GM12878 (cell line): ENCODE data around the gene EFNB2. TPM values are rescaled to one million over a fixed set of nuclear protein-coding genes. Genes with fewer than 3 reads are reported as not detected.

Experiments used
- ATAC-seq: fragments of 200-7000 bp; cut with Tn5 transposase; 3 replicates; pipeline ENCODE4 v1.9.1; 2020; ENCODE audit warnings: mild to moderate bottlenecking, moderate library complexity
- BruUV-seq: library from RNA; stranded (reverse); fragments of 400-500 nt; replicated peaks from 2 replicates; lab custom pipeline; 2021; lab: Mats Ljungman, UMichigan
- CTCF ChIA-PET: fragments of 300-600 bp; sonication (Branson Sonifier 250); formaldehyde crosslinking; extraction: SDS; loops from one replicate; lab custom pipeline; 2021; ENCODE audit warnings: inconsistent platforms; lab: Yijun Ruan, JAX
- POLR2A ChIA-PET: fragments of 350-600 bp; formaldehyde crosslinking; extraction: SDS; loops from one replicate; lab custom pipeline; 2021; ENCODE audit warnings: inconsistent platforms; lab: Charles Lee
- RAD21 ChIA-PET: fragments of 300-600 bp; sonication (Branson Sonifier 250); formaldehyde crosslinking; loops from one replicate; lab custom pipeline; 2023; ENCODE audit warnings: antibody characterized with exemption; ENCODE audit not compliant: unreplicated experiment; lab: Charles Lee
- SMC1A ChIA-PET: fragments of 300-600 bp; sonication (Branson Sonifier 250); formaldehyde crosslinking; loops from one replicate; lab custom pipeline; 2023; ENCODE audit not compliant: unreplicated experiment, uncharacterized antibody; lab: Charles Lee
- DNase-seq: peaks from one replicate; pipeline ENCODE4 v3.0.0-alpha.2; 2011; ENCODE audit warnings: low read depth, low spot score
- FAIRE-seq: peaks from 3 replicates; lab custom pipeline; 2011; peaks lifted over from hg19 to GRCh38; lab: Jason Lieb, UNC
- H2AFZ ChIP-seq: 2 replicates; pipeline ENCODE4 v1.6.0; 2011; ENCODE audit warnings: low read depth, low read length, control low read depth; ENCODE audit not compliant: control insufficient read depth
- H3K27ac ChIP-seq: 2 replicates; pipeline ENCODE4 v1.5.1; 2011; ENCODE audit warnings: control low read depth; ENCODE audit not compliant: control insufficient read depth, insufficient read depth
- H3K27me3 ChIP-seq, 2 experiments: replicated peaks in 1 of 2; 2 replicates each; pipeline versions ENCODE4 v1.6.0 to v1.6.1; 2011; ENCODE audit warnings: low read length in 1 of 2; ENCODE audit not compliant: control insufficient read depth in 2 of 2, insufficient read depth in 2 of 2
- H3K36me3 ChIP-seq, 2 experiments: 2 replicates each; pipeline ENCODE4 v1.5.1; 2011; ENCODE audit warnings: low read length in 1 of 2; ENCODE audit not compliant: control insufficient read depth in 2 of 2, insufficient read depth in 2 of 2
- H3K4me1 ChIP-seq: 2 replicates; pipeline ENCODE4 v1.6.1; 2011; ENCODE audit warnings: mild to moderate bottlenecking, low read length, moderate library complexity, mixed read lengths; ENCODE audit not compliant: control insufficient read depth, insufficient read depth
- H3K4me2 ChIP-seq: 2 replicates; pipeline ENCODE4 v1.6.0; 2011; ENCODE audit warnings: control low read depth; ENCODE audit not compliant: control insufficient read depth, insufficient read depth
- H3K4me3 ChIP-seq: fragments of 200-600 bp; sonication (generic); 2 replicates; pipeline ENCODE4 v1.5.1; 2016
- H3K79me2 ChIP-seq: 2 replicates; pipeline ENCODE4 v1.6.0; 2011; ENCODE audit warnings: low read length; ENCODE audit not compliant: control insufficient read depth, insufficient read depth
- H3K9ac ChIP-seq: 2 replicates; pipeline ENCODE4 v1.8.0; 2011; ENCODE audit warnings: low read length, control low read depth, mixed read lengths; ENCODE audit not compliant: control insufficient read depth, insufficient read depth
- H3K9me3 ChIP-seq: replicated peaks from 3 replicates; pipeline ENCODE4 v1.5.1; 2011; ENCODE audit warnings: mild to moderate bottlenecking, low read length; ENCODE audit not compliant: control insufficient read depth, insufficient read depth
- H4K20me1 ChIP-seq: 2 replicates; pipeline ENCODE4 v1.6.0; 2011; ENCODE audit not compliant: control insufficient read depth, insufficient read depth
- EED ChIP-seq: sonication (generic); IDR thresholded peaks from 2 replicates; pipeline ENCODE4 v1.6.1; 2016; ENCODE audit warnings: antibody characterized with exemption, low read depth
- ETV6 ChIP-seq, 2 experiments: fragments of 450-650 bp in 1 of 2; IDR thresholded peaks in 1 of 2; conservative IDR thresholded peaks in 1 of 2; 2 replicates each; pipeline ENCODE4 v1.6.1; 2014; ENCODE audit warnings: antibody characterized with exemption in 1 of 2, borderline replicate concordance in 1 of 2, low read depth in 1 of 2, mild to moderate bottlenecking in 1 of 2, moderate library complexity in 1 of 2
- SMARCA5 ChIP-seq: fragments of 450-650 bp; IDR thresholded peaks from 2 replicates; pipeline ENCODE4 v1.6.1; 2017; ENCODE audit warnings: mild to moderate bottlenecking
- WRNIP1 ChIP-seq: IDR thresholded peaks from 2 replicates; pipeline ENCODE4 v1.6.1; 2011; ENCODE audit warnings: low read depth, low read length, improper control_type of control experiment, borderline replicate concordance
- ZBTB11 ChIP-seq: fragments of 450-650 bp; formaldehyde crosslinking; IDR thresholded peaks from 2 replicates; pipeline ENCODE4 v1.5.0; 2022; ENCODE audit warnings: mild to moderate bottlenecking, missing genetic modification characterization
- WGBS: methylation state at CpG from one replicate; pipeline ENCODE4 v1.1.6; 2016; ENCODE audit warnings: low lambda C conversion rate; ENCODE audit not compliant: insufficient replicate concordance, insufficient coverage; ENCODE audit errors: missing lambda C conversion rate; 5-methylcytosine and 5-hydroxymethylcytosine counted together
- in situ Hi-C: fragments of 300-500 bp; cut with MboI; formaldehyde crosslinking; loops from 9 replicates; pipeline ENCODE4 v1.14.3; 2018; ENCODE audit warnings: mixed read lengths
- intact Hi-C: fragments of 100-400 bp; cut with micrococcal nuclease; formaldehyde crosslinking; loops from one replicate; pipeline ENCODE4 v1.14.2; 2022; ENCODE audit not compliant: unreplicated experiment
- polyA plus RNA-seq, 11 experiments: library from polyadenylated mRNA; depleted of rRNA in 4 of 11; unstranded in 6 of 11; stranded (reverse) in 5 of 11; fragments of >200 nt; fragmentation: Nextera tagmentation in 4 of 11; fragmentation: Illumina TruSeq in 1 of 11; extraction: Ambion mirVana in 4 of 11; extraction: Trizol in 1 of 11; gene quantifications; 1 replicate in 1 of 11; 2 replicates in 10 of 11; pipeline versions ENCODE4 v1.2.1 to v1.2.3, GENCODE V29; 2011 to 2016; ENCODE audit warnings: inconsistent platforms in 2 of 11, missing spikeins in 2 of 11, low read depth in 1 of 11
- total RNA-seq, 4 experiments: library from RNA; depleted of rRNA in 3 of 4; stranded (reverse); fragments of >200 nt in 3 of 4; fragmentation: Illumina TruSeq in 1 of 4; extraction: Trizol in 1 of 4; gene quantifications; 2 replicates each; pipeline versions ENCODE4 v1.2.1 to v1.2.3, GENCODE V29; 2013 to 2021
- TF ChIP-seq, protein P1 (sequence below): fragments of 450-650 bp; IDR thresholded peaks from 2 replicates; pipeline ENCODE4 v1.6.1; 2017; ENCODE audit warnings: antibody characterized with exemption, mild to moderate bottlenecking, moderate library complexity

The EFNB2 gene
- total and polyA plus RNA-seq, 10 of the 15 experiments (the other 5 are each of a cell fraction or from before 2014, with no cell fraction given) = 0.12 to 1.5 (median 0.31) TPM; not detected in 1

DNA sequence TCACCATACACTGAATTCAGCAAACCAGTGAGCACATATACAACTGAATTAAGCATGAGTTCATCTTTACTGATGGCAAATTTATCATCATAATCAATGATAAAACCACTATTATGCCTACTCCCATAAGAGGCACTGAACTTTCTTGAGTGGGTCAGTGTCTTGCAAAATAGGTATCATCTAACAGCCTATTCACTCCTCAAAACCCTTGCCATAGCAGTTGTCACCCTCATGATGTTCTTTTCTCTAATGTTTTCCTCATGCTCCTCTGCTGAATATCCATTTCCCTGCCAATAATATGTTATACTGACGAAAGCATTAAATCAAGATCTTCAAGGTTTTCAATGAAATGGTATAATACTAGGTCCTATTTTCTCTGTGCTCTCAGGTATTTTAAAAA, 26.8 kb upstream of the EFNB2 start:
- H3K79me2 ChIP-seq = peaks cover 96% of the 10 kb centered on the region
- DNase-seq (no peak), ATAC-seq (no peak; the same call in 2 of the 3 replicates), FAIRE-seq (no peak)
- POLR2A ChIA-PET = interaction anchor here (0.6 to 1.7 kb wide), 3 partner anchors 8 to 36 kb away, joined by 3 to 7 read pairs (median 6); no protein-coding TSS in a partner anchor
- no peak for TF ChIP-seq ETV6 (conservative IDR thresholded peaks at IDR 0.05 in 1 of 2, IDR thresholded peaks at IDR 0.05 in 1 of 2; ENCODE audit: borderline replicate concordance in 1 of 2, low read depth in 1 of 2)
- RAD21 ChIA-PET = interaction anchor here (1.2 kb wide), 1 partner anchor 26 kb away, joined by 4 read pairs; the partner anchor contains the start of gene EFNB2
- peaks cover 13% of the 10 kb centered on the region for H3K4me1 ChIP-seq
- intact Hi-C loops = loop anchor here (5.0 kb wide), 1 partner anchor 355 kb away; no protein-coding TSS in a partner anchor
- peaks cover 4% of the 10 kb centered on the region; the same call in 1 of the 2 replicates for H4K20me1 ChIP-seq
- in situ Hi-C loops = loop anchor here (25.0 kb wide), 1 partner anchor 1650 kb away; the partner anchor contains the start of genes ABHD13 and LIG4
- peak overlapping the region; percentile 26 for H3K4me2 ChIP-seq
- H3K36me3 ChIP-seq = peaks cover 3 to 15% of the 10 kb centered on the region in 2 experiments; a peak in 3 of 4 replicates
- 15% methylated on average over 1 of the region's 1 CpG for WGBS
- H3K27me3 ChIP-seq = no peaks in the 10 kb centered on the region
- no peaks in the 10 kb centered on the region for H3K9me3 ChIP-seq
- no peak overlapping the region for H3K9ac ChIP-seq
- BruUV-seq = no TSS peak
- H3K27ac ChIP-seq = peak overlapping the region; percentile 2
- SMC1A ChIA-PET = interaction anchor here (5.4 kb wide), 1 partner anchor 25 kb away, joined by 29 read pairs; no protein-coding TSS in a partner anchor
- CTCF ChIA-PET = interaction anchor here (0.9 to 4.4 kb wide), 4 partner anchors 14 to 58 kb away, joined by 3 to 16 read pairs (median 6); partner anchors contain the start of gene EFNB2
- peak overlapping the region; percentile 51; the same call in 1 of the 2 replicates for H3K4me3 ChIP-seq
- H2AFZ ChIP-seq = no peak overlapping the region

GRCh38 chr13:106561551-106562170, 26.2 kb upstream of the EFNB2 start:
- Histone ChIP-seq H3K27me3 (no peaks in the 10 kb centered on the region), H4K20me1 (peaks cover under 1% of the 10 kb centered on the region; the same call in 1 of the 2 replicates), H3K4me1 (peaks cover 13% of the 10 kb centered on the region), H3K4me3 (peak overlapping the region; percentile 51; the same call in 1 of the 2 replicates), H3K4me2 (peak overlapping the region; percentile 19; the same call in 1 of the 2 replicates), H3K27ac (peak overlapping the region; percentile 7), H3K9ac (0 out of 2 replicates have a peak overlapping the region, but pooled peaks have one; percentile 12), H3K36me3 (peaks cover 3 to 15% of the 10 kb centered on the region in 2 experiments; a peak in 3 of 4 replicates), H3K9me3 (no peaks in the 10 kb centered on the region), H3K79me2 (peaks cover 92% of the 10 kb centered on the region), H2AFZ (no peak overlapping the region)
- FAIRE-seq = no peak
- ChIA-PET SMC1A (interaction anchor here (0.8 to 5.4 kb wide), 3 partner anchors 24 to 235 kb away, joined by 3 to 29 read pairs (median 4); no protein-coding TSS in a partner anchor), RAD21 (interaction anchor here (0.9 kb wide), 1 partner anchor 57 kb away, joined by 3 read pairs; no protein-coding TSS in a partner anchor), CTCF (interaction anchor here (0.9 to 4.4 kb wide), 2 partner anchors 25 to 59 kb away, joined by 4 to 16 read pairs; partner anchors contain the start of gene EFNB2), POLR2A (interaction anchor here (1.1 to 1.7 kb wide), 2 partner anchors 7 to 22 kb away, joined by 3 to 7 read pairs; no protein-coding TSS in a partner anchor)
- peak; percentile 85 for ATAC-seq
- WGBS = 5% methylated on average over 6 of the region's 6 CpGs
- peak; percentile 55 for DNase-seq
- intact Hi-C loops (loop anchor here (5.0 kb wide), 1 partner anchor 356 kb away; no protein-coding TSS in a partner anchor), in situ Hi-C loops (loop anchor here (25.0 kb wide), 1 partner anchor 1651 kb away; the partner anchor contains the start of genes ABHD13 and LIG4)
- BruUV-seq = no TSS peak
- no peak for TF ChIP-seq WRNIP1
- TF ChIP-seq ZBTB11 = no peak
- TF ChIP-seq SMARCA5 = no peak
- TF ChIP-seq, protein P1, sequence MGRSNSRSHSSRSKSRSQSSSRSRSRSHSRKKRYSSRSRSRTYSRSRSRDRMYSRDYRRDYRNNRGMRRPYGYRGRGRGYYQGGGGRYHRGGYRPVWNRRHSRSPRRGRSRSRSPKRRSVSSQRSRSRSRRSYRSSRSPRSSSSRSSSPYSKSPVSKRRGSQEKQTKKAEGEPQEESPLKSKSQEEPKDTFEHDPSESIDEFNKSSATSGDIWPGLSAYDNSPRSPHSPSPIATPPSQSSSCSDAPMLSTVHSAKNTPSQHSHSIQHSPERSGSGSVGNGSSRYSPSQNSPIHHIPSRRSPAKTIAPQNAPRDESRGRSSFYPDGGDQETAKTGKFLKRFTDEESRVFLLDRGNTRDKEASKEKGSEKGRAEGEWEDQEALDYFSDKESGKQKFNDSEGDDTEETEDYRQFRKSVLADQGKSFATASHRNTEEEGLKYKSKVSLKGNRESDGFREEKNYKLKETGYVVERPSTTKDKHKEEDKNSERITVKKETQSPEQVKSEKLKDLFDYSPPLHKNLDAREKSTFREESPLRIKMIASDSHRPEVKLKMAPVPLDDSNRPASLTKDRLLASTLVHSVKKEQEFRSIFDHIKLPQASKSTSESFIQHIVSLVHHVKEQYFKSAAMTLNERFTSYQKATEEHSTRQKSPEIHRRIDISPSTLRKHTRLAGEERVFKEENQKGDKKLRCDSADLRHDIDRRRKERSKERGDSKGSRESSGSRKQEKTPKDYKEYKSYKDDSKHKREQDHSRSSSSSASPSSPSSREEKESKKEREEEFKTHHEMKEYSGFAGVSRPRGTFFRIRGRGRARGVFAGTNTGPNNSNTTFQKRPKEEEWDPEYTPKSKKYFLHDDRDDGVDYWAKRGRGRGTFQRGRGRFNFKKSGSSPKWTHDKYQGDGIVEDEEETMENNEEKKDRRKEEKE = no peak
- TF ChIP-seq EED = peak; percentile 83
